ENCODE data around the gene SRSF6.

DNA sequence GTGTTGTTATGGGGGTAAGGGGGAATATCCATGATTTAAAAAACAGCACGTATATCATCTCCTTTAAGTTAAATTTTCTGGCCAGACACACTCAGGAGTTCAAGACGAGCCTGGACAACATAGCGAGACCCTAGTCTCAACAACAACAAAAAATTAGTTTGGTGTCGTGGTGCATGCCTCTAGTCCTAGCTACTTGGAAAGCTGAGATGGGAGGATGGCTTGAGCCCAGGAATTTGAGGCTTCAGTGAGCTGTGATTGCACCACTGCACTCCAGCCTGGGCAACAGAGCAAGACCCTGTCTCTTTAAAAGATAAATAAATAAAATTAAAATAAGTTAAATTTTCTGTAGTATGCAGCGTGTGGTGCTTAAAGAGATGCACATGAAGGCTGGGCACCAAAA, 31.5 kb upstream of the SRSF6 start:
- TF ChIP-seq, protein P1, sequence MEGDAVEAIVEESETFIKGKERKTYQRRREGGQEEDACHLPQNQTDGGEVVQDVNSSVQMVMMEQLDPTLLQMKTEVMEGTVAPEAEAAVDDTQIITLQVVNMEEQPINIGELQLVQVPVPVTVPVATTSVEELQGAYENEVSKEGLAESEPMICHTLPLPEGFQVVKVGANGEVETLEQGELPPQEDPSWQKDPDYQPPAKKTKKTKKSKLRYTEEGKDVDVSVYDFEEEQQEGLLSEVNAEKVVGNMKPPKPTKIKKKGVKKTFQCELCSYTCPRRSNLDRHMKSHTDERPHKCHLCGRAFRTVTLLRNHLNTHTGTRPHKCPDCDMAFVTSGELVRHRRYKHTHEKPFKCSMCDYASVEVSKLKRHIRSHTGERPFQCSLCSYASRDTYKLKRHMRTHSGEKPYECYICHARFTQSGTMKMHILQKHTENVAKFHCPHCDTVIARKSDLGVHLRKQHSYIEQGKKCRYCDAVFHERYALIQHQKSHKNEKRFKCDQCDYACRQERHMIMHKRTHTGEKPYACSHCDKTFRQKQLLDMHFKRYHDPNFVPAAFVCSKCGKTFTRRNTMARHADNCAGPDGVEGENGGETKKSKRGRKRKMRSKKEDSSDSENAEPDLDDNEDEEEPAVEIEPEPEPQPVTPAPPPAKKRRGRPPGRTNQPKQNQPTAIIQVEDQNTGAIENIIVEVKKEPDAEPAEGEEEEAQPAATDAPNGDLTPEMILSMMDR (conservative IDR thresholded peaks at IDR 0.05; ENCODE audit: low read length): no peak
- TF ChIP-seq EZH2phosphoT487 (IDR thresholded peaks at IDR 0.05; ENCODE audit: borderline replicate concordance, low read depth, low read length): no peak

Measured in OCI-LY7 (cell line).